Esophagus mucosa (tissue), 1 donor: ENCODE data around the gene DUSP22. TPM values are rescaled to one million over a fixed set of nuclear protein-coding genes. Genes with fewer than 3 reads are reported as not detected.

Experiments
- ATAC-seq: fragments of 200-7000 bp; cut with Tn5 transposase; one replicate; pipeline ENCODE4 v1.9.1; 2020
- total RNA-seq: library from RNA; stranded (reverse); gene quantifications from one replicate; pipeline ENCODE4 v1.2.4, GENCODE V29; 2023
- donor health status: DM: yes; HTN: yes; CAD: no.

DUSP22 gene
- total RNA-seq, 1 donor from 2014 or later = 40.1 TPM

DNA sequence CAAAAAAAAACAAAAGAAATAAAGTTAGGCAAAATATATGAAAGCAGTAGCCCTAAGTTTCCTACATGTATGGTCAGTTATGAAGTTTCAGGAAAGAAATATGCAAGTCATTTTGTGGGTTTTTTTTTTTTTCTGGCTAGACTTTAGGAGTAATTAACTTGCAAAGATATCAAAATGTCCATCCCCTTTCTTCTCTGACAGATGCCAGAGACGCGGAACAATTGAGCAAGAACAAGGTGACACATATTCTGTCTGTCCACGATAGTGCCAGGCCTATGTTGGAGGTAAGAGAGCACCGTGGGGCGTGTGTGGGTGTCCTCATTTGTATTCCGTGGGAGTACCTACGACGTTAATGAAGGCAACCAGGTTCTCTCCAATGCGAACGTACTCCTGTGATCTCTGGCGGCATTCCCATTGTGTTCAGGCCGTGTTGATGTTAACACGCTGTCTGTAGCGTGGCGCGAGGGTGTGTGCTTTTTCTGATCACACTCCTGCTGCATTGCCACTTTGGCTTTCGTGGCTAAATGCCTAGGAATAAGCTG, 19.5 kb downstream of the DUSP22 start:
- ATAC-seq = peak; percentile 4

DNA sequence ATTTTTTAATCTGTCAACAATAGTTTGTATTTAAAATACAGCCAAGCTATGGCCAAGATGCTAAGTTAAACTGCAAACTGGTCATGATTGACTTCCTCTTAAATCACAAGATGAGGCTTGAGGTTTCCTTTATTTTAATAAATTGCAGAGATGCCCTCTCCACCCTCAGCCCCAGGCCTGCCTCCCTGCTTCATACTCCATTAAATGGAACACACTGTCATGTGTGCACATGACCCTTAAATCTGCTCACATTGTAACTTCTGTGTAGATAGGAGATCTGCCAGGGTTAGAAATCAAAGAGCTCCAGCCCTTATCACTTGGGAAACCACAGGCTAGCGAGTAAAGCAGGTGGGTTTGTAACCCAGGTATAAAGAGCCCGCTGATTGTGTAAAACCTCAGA, 20.8 kb downstream of the DUSP22 start:
- peak; percentile 33 for ATAC-seq

DNA sequence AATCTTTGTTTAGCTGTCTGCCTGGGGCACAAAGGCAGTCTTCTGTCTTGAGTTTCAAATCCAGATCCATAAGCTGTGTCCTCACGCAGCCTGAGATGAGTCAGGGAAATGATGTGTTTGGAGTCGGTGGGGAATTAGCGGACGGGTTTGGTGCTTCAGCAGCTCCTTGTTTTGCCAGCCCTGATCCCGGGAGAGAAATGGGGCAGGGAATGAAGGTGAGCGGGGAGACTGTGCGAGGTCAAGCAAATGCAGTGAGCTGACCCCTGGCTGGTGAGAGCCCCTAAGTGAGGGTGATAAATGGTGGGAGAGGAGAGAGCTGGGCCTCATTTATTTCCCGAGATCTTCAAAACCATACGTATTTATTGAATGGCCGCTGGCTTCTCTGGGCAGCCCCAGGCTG, 21.6 kb downstream of the DUSP22 start:
- no peak for ATAC-seq

DNA sequence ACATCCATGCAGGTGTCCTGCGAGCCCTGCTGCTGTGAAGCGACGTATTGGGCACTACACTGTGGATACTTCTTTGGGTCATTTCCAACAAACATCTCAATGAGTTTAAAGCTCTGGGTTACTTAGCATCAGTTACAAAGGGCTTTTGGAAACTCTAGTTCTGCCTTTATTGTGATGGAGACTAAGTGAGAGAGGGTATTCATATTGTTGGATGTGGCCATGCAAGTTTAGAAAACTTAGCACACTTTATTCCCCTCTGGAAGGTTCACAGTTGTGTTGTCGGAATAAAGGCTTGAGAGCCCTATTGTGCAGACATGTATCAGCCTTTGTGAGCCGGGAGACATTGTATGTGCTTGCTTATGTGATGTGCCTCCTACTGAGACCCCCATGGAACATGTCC, 22.1 kb downstream of the DUSP22 start:
- no peak for ATAC-seq

DNA sequence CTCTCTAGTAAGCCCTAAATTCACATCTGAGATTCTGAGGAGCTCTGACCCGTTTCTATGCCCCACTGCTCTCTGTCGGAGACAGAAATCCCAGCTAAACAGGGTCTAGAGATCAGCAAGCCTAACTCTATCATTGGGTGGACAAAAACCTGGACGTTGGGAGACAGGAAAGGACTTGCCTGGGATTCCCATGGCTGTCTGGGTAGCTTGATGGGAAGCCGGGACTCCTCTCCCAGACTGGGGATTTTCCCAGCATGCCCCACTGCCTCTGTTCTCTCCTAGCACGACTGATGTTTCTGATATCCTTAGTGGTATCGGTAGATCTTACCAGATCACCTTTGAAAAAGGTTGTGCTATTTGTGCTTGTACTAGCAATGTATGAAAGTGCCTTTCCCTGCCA, 22.9 kb downstream of the DUSP22 start:
- ATAC-seq = no peak

DNA sequence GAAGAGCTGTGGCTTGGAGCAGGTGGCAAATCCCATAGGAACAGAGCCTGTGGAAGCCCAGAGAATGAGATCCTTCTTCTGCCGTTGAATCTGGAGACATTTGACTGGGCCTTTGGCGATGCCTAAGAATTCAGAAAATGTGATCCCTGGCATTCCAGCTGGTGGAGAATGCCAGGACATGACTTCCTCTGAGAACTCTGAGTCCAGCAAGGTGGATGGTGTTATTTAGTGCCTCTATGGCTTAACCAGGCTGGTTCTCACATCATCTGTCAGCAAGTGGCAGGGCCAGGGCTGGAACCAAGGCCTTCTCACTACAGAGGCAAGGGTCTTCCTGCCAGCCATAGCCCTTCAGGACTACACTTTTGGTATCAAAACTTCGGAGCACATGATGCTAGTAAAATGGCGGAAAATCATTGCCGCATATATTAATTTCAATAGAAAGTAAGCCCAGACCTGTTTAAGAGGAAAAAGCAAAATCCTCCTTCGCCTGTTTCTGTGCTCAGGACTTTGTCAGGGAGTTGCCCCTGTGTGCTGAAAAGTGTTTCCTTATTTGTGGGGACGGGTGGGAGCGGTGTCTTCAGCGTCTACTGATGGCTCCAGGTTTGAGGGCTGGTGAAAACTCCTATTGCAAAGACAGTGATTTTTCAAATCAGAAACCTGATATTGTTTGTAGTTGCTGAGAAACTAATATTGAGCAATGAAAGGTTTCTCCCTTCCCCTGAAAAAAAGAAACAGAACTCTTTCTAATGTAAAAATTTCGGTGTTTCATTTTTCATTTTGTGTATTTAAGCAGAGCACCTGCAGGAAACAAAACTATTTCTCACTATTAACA, 23.9 kb downstream of the DUSP22 start:
- ATAC-seq = no peak

DNA sequence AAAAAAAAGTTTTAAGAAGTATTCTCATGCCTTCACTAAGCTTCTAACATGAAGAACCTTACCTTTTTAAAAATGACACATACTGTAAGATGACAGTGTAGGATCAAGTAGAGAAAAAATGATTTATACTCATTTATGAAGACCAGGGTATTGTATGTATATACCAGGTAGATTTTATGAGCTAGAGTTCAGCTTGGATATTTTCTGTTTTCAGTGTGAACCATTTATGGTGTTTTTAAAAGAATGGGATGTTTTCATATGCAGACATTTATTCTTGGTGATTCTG, 24.4 kb downstream of the DUSP22 start:
- ATAC-seq = no peak

DNA sequence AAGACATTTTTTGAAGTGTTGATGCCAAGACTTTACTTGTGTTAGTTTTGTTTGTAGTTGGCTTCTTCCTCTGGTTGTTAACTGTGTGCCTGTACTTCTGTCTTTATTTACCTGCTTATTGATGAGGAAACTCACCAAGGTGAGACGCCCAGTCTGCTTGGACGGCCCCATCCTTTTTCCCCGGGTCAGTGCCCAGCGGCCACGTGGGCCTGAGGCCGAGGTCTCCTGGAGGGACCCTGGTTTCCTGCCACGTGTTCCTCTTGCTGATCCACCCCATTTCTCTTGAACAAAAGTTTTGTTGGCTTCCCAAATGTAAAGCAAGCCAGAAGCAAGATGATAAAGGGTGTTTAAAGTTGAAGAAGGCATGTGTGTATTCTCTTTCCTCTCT, 24.8 kb downstream of the DUSP22 start:
- ATAC-seq = no peak

DNA sequence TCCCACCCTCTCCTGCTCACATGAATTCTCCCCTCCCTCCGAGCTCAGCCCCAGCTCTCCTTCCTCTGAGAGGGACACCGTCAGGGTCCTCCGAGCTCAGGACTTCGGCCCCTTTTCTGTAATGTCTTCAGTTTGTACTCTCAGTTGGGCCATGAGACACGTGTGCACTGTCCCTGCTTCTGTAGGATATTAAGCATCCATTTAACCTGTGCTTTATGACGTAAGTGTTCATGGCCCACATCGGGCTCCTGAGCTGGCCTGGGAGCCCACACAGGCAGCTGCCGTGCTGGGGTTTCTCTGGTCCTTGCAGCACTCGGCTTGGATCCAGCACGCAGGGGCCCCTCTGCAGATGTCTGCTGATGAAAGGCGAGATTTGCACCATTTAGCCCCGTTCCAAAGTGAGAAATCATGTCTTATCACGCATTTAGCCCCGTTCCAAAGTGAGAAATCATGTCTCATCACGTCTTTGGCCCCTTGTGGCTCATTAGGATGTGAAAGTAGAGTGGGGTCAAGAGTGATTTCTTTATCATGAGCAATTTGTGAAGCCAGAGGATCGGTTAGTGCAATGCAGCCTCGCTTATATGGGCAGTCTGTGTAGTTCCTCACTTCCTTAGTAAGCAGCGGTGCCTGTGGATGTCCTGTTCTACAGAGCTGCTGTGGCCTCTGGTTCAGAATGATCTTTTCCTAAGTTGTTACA, 25.3 kb downstream of the DUSP22 start:
- no peak for ATAC-seq

DNA sequence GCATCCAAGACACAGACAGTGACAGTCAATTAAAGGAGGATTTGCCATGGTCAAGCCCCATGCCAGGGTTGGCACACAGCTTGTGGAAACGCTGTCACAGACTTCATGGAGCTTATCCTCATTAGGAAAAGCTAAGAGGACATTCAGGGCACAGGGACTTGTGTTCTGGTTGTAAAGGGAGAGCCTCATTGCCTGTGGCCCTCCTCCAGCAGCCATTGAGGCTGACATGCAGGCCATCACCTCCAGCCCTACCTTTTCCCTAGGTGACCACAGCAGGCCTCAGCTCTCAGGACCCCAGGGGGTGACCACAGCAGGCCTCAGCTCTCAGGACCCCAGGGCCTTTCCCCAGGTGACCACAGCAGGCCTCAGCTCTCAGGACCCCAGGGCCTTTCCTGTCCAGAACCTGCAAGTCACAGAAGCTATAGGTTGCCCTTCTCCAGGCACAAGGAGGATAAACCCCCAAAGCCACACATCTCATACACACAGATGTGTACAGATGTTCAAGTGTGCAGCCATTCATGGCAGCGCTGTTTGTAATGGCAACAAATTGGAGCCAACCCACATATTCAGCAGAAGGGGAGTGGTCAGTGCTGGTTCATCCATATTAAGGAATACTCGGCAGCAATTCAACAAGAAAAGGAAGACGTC, 26.1 kb downstream of the DUSP22 start:
- no peak for ATAC-seq

DNA sequence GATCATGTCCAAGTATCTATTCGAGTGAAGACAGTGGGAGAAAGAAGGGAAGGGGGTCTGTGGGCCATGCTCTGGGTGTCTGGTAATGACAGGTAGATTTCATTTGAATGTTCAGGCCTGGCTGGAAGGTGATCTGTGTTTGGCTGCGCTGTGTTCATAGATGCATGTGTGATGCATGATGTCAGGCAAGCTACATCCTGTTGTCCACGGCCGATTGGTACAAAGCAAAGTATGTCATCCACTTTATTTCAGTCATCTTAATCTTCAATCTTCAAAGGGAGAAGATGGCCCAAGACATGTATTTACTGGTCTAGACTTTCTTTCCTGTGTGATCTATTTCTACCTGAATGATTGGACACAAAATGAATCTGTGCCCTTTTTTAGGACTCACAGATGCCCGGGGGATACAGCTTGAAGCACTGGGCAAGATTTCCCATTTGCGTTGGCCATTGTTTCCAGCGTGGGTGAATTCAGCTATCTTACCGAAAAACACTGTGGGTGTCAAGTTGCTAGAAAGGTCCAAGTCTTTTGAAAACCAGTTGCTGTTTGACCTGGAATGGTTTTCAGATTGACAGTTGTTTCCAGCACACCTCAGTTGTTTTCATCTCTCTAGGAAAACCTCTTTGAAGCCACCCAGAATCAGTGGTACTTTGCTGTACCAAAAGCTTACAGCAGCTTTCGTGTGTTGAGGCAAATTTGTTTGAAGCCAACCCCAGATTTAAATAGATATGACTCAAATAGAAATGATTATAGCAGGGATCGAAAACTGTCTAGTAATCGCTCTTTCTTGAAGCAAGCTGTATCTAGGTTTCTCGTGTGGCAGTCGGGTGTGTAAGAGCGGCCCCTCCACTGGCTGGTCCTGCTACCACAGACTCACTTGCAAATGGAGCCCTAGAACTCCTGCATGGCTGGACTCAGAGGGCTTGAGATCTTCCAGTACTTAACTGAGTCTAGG, 27.2 kb downstream of the DUSP22 start:
- peak; percentile 32 for ATAC-seq

DNA sequence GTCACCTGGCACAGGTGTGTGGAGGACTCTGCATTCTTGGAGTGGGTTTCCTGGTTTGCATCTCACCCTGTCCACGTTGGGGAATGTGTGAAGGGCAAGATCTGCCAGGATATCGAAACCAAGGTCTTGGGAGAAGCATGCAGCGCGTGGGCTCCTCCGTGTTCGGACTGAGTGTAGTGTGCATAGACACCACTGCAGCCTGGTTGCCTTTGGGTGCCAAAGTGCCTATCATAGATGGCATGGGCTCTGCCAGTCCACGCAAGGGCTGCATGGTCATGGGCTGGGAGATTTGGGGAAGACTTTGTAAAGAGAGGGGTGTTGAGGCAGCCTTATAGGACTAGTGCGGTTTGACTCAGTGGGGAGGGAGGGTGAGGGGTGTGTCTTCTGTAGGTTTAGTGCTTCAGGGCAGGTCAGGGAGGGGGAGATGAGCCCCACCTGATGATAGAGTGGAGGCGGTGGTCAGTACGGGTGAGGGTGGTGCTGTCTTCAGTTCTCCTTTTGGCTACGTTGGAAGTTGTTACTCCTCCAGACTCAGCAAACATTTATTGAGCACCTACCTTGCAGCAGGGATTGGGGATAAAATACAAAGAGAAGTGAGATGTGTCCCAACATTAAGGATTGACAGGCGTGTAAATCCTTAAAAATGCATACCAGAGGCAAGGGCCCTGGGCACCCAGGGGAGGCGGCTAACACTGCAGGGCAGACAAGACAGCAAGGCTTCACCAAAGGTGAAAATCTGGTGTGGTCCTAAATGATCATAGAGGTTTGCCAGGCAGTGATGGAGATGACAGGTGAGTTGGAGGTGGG, 28.3 kb downstream of the DUSP22 start:
- ATAC-seq = no peak

DNA sequence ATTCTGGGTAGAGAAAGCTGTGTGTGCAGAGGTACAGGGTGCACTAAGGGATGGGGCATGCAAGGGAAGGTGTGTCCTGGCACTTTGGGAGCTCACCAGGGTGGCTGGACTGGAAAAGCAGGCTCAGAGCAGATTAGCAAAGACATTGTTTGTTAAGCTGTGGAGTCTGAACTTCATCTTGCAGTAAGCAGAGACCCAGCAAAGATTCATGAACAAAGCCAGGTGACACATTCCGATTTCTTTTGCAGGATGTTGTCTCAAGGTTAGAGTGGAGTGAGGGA, 28.8 kb downstream of the DUSP22 start:
- ATAC-seq = peak; percentile 94

DNA sequence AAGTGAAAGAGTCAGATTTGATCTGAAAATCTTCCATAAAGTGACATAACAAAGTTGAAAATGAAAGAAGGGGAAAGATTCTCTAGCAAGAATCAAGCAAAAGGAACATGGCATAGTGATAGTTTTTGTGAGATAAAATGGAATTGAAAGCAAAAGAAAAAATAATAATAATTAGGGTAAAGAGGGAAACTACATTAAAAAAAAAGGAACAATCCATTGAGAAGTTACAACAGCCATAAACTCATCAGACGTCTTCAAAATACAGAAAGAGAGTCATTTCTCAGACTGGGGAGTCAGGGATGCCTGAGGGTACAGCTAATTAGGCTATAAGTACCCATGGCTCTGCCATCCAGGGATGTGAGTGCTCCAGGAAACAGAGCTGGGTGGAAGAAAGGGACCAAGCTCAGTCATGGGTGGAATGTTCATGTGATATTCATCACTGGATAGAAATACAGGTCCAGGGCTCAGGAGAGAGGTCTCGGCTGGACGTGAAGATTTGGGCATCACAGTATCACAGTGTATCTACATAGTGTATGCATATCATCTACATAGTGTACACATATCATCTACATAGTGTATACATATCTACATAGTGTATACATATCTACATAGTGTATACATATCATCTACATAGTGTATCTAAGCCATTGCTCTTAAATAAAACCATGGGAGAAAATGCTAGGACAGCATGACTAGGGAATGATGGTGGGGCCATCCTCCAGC, 29.4 kb downstream of the DUSP22 start:
- ATAC-seq = no peak

DNA sequence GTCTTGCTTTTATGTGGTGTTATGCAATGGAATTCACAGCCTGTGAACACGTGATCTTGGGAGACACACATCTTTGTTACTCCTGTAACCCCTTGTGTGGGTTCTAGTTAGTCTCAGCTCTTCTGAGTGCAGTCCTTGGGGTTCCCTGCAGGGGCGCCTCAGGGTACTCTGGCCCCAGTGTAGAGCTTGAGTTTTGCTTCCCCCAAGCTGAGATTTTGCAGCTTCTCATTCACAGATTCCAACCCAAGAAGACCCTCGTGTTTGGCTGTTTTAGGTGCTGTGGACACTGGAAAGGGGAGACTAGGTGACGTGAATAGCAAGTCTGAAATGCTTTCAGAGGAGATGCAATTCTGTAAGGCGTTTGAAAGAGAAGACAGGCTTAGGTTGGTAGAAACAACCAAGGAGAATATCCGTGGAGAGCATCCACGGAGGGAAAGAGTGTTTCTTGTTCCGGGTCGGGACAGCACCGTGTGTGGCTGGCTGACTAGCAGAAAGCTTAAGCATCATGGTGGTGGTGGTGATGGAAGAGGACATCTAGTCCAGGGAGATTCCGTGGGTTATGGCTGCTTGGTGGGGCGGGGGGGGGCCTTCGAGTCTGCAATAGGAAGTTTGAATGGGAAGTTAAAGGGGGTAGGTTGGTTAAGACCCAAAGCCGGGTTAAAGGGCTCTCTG, 30.1 kb downstream of the DUSP22 start:
- ATAC-seq = no peak

DNA sequence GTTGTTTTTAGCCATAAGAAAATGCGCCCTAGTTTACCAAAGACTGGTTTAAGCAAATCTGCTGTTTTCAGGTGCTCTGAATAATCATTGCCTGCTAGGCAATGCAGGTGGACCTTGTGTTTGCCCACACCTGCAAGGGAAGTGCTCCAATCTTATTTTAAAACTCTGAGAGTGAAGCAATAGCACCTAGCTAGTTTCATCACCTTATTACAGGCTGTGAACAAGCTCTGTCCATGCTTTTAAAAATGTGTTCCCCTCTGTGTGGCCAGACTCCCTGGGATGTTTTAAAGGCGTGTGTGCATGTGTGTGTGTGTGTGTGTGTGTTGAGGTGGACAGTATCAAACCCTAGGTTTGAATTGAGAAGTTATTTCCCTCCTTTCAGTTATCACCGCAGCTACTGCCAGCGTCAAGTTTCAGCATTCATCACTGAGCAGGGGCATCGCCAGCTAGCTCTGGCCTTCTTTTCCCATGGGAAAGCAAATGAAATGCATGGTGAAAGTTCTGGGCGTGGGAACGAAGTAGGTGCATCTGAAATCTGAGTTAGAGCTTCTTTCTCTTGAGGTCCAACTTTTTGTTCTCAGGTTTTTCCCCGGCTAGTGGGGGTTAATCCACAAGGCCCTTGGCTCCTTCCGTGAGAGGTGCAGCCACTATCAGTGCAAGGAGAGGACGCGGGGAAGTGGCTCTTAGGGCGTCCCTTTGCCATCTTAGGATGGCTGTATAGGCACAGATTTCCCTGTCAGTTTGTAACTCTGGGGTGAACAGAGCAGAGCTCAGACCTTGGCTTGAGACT, 30.8 kb downstream of the DUSP22 start:
- ATAC-seq = no peak

DNA sequence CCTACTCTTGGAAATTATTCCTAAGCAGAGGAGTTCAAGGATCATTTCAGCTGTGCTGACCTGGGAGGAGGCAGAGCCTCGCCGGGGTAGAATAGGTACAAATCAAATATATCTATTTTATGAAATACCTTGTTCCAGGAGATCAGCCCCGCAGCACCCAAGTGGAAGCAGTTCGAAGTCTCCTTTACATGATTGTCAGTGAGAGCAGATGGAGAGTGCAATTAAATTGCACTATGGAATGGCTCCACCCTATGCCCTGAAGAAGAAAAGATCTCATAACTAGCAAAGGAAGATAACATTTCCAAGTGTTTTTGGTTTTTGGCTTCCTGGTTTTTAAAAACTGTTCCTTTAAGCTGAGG, 31.4 kb downstream of the DUSP22 start:
- ATAC-seq = no peak

DNA sequence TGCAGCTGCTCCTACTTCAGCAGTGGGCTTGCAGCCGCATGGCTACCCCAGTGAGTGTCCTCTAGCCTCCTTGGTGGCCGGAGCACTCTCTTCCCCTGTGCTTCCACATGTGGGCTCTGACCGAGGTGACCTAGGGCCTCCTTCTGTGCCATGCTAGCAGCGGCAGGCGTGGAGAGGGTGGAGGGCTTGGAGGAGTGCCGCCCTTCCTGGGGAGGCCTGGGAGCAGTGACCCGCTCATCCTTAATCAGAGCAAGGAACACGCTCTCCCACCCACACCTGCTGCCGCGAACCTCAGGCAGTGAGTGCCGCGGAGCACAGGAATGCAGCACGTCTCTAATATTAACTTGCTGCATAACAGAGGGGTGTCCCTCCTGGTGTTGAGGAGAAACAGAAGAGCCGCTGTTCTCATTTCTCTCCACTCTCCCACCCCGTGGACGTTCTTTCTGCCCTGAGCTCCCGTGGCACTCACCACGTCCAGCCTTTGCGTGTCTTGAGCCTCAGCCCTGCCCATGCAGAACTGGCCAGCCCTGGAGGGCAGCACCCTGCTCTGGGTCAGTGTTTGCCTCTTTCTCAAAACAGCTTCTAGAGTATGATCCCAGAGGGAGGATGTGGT, 31.9 kb downstream of the DUSP22 start:
- no peak for ATAC-seq

DNA sequence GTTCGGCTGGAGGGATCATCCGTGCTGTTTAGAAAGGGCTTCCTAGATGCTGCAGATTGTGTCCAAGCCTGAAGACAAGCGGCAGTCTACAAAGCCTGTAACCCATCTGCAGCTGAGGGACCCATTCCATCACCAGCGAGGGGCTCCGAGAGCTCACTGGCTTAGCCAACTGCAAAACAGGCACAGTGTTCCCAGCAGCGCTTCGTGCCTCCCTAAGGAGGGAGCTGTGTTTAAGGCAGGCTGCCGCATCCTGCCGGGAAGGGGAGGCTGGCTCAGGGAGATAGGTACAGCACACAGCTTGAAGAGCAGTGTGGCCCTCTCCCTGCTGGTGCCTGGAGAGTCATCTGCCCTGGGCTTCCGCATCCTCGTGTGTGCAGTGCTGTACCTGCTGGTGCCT, 32.4 kb downstream of the DUSP22 start:
- no peak for ATAC-seq
